Endometrial microvascular endothelial cells (primary cell): ENCODE measurements around the gene SELPLG. TPM values are rescaled to one million over a fixed set of nuclear protein-coding genes. Genes with fewer than 3 reads are reported as not detected.

Experiments
- in situ Hi-C: cut with HindIII; loops from 2 replicates; pipeline ENCODE4 v1.10.0; 2017; ENCODE audit warnings: low sequenced_read_pairs, low pct_unique_long_range_greater_than_20kb; ENCODE audit errors: inconsistent ontology term
- total RNA-seq: library from RNA; depleted of rRNA; stranded (reverse); fragments of >200 nt; gene quantifications from one replicate; pipeline ENCODE4 v1.2.3, GENCODE V29; 2015; ENCODE audit errors: inconsistent ontology term

SELPLG gene
- total RNA-seq, 1 donor from 2014 or later: 0.46 TPM

GRCh38 chr12:108610856-108611605, 22.7 kb downstream of the SELPLG start:
- in situ Hi-C loops: no loop called here

DNA sequence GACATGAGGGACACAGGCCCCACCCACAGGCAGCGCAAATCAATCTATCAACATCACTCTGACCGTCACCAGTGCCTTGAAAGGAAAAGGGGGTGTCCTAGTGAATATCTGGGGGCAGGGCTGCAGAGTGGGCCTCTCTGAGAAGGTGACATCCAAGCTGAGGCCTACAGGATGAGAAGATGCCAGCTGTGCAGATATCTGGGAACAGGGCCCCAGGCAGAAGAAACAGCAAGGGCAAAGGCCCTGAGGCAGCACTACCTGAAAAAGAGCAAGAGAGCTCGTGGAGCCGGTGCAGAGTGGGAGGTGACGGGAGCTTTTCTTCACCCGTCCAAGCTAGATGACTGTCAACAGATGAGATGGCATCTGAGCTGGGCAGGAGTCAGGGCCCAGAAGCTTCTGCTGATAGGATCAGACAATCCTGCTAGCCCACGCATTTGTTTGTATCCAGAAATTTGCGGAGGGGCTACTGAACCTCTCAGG, 23.3 kb downstream of the SELPLG start:
- in situ Hi-C loops: no loop called here

DNA sequence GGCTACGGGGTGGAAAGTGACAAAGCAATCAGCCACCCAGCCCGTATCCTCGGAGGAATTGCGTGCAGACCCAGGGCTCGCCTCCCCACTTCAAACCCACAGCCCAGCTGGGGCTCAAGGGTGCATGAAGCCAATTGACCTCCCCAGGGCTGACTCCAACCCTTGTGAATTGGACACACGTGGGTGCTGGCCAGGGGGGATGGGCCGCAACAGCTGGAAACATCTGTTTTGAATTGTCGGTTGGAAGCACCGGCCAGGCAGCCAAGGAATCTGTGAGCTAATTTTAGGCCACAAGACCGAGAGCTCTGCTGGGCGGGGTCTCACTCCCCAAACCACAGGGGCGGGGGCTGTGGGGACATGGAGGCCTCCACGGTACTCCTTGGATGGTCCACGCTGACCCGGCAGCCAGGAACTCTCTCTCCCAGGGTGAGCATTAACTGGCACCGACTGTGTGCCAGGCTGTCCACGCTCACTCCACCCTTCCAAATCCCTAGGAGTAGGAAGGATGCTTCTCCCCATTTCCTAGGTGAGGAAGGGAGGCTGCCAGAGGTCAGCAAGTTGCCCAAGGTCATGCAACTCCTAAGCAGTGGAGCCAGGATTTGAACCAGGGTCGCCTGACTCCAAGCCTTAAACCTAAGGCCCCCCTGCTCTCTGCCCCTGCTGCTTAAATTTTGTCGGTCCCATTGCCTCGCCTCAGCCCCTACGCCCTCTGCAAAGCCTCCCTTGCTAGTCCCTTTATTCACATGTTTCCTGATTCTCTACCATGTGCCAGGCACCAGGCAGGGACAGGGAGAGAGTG, 24.0 kb downstream of the SELPLG start:
- in situ Hi-C loops: no loop called here

- in situ Hi-C loops: no loop called here
Observed at GRCh38 chr12:108608616-108609015, 25.1 kb downstream of the SELPLG start.

GRCh38 chr12:108607981-108608600, 25.6 kb downstream of the SELPLG start:
- in situ Hi-C loops: no loop called here

DNA sequence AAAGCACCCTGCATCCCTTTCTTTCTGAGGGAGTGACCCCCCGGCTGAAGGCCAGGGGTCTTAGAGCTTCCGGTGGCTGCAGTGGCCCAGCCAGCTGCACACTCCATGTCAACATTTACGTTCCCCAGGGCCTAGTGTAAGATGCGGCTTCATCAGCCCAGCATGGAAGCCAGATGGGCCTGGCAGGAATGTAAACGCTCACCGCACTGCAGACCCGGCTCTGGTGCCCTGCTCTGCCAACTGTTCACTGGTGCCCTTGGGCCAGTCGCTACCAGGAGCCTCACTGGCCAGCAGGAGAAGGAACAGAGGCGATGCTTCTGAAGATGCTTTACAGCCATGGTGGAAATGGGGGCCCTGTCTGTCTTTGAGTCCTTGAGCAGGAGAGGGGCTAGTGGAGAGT, 27.2 kb downstream of the SELPLG start:
- in situ Hi-C loops: no loop called here

GRCh38 chr12:108605690-108606406, 27.8 kb downstream of the SELPLG start:
- in situ Hi-C loops: no loop called here

DNA sequence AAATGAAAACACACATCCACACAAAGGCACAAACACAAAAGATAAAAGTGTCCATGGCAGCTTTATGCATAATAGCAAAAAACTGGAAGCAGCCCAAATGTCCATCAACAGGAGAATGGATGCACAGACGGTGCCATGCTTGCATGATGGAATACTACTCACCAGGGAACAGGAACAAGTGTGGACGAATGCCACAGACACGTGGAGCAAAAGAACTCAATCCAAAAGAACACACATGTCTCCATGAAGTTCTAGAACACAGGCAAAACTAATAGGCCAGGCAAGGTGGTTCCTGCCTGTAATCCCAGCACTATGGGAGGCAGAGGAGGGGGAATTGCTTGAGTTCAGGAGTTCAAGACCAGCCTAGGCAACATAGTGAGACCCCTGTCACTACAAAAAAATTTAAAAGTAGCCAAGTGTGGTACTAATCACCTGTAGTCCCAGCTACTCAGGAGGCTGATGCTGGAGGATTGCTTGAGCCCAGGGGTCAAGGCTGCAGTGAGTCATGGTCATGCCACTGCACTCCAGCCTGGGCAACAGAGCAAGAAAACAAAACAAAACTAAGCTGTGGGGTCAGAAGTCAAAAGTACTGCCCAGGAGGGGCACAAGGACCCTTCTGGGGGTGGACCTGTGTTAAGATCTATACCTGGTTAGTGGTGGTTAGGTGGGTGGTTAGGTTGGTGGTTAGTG, 28.5 kb downstream of the SELPLG start:
- in situ Hi-C loops: no loop called here

DNA sequence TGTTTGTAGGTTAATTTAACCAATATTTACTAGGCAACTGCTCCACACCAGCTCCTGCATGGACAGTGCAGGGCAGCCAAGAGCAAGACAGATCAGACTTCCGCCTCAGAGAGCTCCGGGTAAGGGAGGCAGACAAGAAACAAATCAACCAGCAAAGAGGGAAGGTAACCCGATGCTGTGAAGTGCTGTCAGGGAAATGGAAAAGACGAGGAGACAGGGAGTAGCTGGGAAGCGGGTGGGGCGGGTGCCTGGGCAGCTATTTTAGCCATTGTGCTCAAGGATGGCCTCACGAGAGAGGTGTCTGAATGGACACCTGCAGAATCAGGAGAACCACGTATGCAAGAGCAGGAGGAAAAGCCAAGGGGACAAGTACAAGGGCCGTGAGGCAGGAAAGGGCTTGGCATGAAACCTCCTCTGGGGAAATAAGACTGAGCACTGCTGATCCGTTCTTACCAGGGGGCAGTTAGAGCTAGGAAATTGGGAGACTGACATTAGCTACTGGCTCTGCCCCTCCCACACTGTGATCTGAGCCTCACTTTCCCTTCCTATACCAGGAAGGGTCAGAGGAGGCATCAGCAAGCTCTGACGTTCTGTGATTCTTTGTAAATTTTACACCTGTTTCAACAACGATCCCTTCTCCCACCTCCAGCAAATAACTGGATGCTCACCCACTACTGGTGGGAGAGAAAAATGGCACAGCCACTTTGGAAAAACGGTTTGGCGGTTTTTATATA, 29.3 kb downstream of the SELPLG start:
- in situ Hi-C loops: no loop called here

- in situ Hi-C loops: no loop called here
Observed at GRCh38 chr12:108603743-108604142, 30.0 kb downstream of the SELPLG start.

- in situ Hi-C loops: no loop called here
Observed at GRCh38 chr12:108602976-108603704, 30.6 kb downstream of the SELPLG start.

GRCh38 chr12:108602209-108602705, 31.4 kb downstream of the SELPLG start:
- in situ Hi-C loops: no loop called here

DNA sequence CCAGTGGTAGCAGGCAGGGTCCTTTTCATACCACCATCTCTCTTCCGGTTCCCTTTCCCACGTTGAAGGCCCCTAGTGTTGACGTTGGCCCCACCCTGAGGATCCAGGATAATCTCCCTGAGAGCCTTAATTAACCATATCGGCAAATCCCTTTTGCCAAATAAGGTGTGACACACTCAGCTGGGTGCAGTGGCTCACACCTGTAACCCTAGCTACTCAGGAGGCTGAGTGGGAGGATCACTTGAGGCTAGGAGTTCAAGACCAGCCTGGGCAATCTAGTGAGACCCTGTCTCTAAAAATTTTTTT, 33.0 kb downstream of the SELPLG start:
- in situ Hi-C loops: no loop called here

- in situ Hi-C loops: no loop called here
Observed at GRCh38 chr12:108599948-108600701, 33.6 kb downstream of the SELPLG start.

- in situ Hi-C loops: no loop called here
Observed at GRCh38 chr12:108599541-108599940, 34.2 kb downstream of the SELPLG start.

DNA sequence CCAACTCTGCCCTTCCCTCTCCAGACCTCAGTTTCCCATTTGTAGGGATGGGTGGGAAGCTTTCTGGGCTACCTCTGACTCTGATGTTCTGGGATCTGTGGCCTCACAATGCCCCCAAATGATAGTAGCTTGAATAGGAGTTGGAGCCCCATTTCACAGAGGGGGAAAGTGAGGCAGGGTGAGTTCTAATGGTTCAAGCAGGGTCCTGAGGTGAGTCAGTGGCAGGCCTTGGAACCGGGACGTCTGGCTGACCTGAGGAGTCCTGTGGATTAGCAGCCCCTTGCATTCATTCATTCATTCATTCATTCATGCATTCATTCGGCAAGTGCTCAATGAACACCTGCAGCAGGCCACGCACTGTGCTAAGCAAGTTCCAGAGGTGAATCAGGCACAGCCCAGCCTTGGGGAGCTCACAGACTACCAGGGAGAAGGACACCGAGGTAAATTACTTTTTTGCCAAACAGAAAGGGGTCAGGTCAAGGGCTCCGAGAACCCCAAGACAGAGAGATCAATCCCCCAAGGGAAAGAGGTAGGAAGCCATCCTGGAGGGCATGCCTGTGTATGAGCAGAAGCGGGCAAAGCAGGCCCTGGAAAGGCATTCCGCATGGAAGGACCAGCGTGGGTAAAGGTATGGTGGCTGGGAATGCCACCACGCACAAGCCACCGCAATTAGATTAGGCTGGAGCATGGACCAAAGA, 35.0 kb downstream of the SELPLG start:
- in situ Hi-C loops: no loop called here
